ENCODE measurements around the gene PCBP2.
"Not testable (repeated sequence)": the region's sequence is repeated elsewhere in the genome, so short reads cannot be mapped to it uniquely, and the experiment has no call there.

Gene PCBP2

GRCh38 chr12:53451661-53452158 lies at the start of gene PCBP2:
PCBP2 (plus strand) TSS chr12:53452102; CDS start chr12:53454801, 2,699 bp downstream.
- TF ChIP-seq CTCF (conservative IDR thresholded peaks at IDR 0.05): peak; percentile 95
- H3K27ac ChIP-seq: peak within 1 kb of the TSS; percentile 93

GRCh38 chr12:53402351-53402750 lies 49.6 kb upstream of the PCBP2 start:
- H3K27ac ChIP-seq: not testable (repeated sequence)

GRCh38 chr12:53402871-53403270 lies 49.0 kb upstream of the PCBP2 start:
- TF ChIP-seq CTCF (conservative IDR thresholded peaks at IDR 0.05): no peak
- no peak overlapping the region for H3K27ac ChIP-seq

GRCh38 chr12:53410951-53411350 lies 41.0 kb upstream of the PCBP2 start:
- H3K27ac ChIP-seq: no peak overlapping the region
- TF ChIP-seq CTCF (conservative IDR thresholded peaks at IDR 0.05): no peak

- TF ChIP-seq CTCF (conservative IDR thresholded peaks at IDR 0.05): no peak
- peak overlapping the region; percentile 87; the same call in 1 of the 2 replicates for H3K27ac ChIP-seq
Observed at GRCh38 chr12:53413485-53414204, 38.3 kb upstream of the PCBP2 start.

GRCh38 chr12:53414756-53415417 lies 37.0 kb upstream of the PCBP2 start:
- peak overlapping the region; percentile 87 for H3K27ac ChIP-seq
- TF ChIP-seq CTCF (conservative IDR thresholded peaks at IDR 0.05): no peak

GRCh38 chr12:53415752-53416389 lies 36.0 kb upstream of the PCBP2 start:
- H3K27ac ChIP-seq: peak overlapping the region; percentile 87

- peak overlapping the region; percentile 87 for H3K27ac ChIP-seq
Observed at GRCh38 chr12:53417291-53417816, 34.5 kb upstream of the PCBP2 start.

GRCh38 chr12:53418221-53418620 lies 33.7 kb upstream of the PCBP2 start:
- no peak overlapping the region for H3K27ac ChIP-seq
- TF ChIP-seq CTCF (conservative IDR thresholded peaks at IDR 0.05): no peak
